NT2/D1 (cell line): ENCODE results near the gene MCUR1.

Source experiments
- SUZ12 ChIP-seq: IDR thresholded peaks from 2 replicates; pipeline ENCODE4 v1.6.1; 2011; ENCODE audit not compliant: insufficient read length, insufficient read depth; ENCODE audit errors: extremely low read depth
- YY1 ChIP-seq: IDR thresholded peaks from 2 replicates; pipeline ENCODE4 v1.6.1; 2011; ENCODE audit not compliant: insufficient read length, insufficient read depth
- ZNF274 ChIP-seq: IDR thresholded peaks from 2 replicates; pipeline ENCODE4 v1.6.1; 2011; ENCODE audit warnings: mild to moderate bottlenecking, low read depth, low read length

DNA sequence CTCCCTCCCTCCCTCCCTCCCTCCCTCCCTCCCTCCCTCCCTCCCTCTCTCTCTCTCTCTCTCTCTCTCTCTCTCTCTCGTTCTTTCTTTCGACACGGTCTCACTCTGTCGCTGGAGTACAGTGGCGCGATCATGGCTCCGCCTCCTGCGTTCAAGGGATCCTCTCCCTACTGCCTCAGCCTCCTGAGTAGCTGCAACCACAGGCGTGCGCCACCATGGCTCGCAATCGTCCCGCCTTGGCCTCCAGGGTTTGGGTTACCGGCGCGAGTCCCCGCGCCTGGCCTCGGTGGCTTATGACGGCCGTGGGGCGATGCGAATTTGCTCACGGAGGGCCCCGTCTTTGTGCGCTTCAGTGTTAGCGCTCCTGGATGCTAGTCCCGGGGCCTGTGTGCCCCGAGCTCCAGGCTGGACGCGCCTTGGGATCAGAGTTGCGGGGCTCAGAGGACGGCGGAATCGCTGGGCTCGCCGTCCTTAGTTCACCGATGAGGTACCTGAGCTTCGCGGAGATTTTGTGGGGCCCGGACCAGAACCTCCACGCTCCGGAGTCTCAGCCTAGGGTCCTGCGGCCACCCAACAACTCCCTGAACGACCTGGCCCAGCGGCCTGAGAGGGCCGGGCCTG, 45.2 kb downstream of the MCUR1 start:
- TF ChIP-seq ZNF274: no peak
- TF ChIP-seq SUZ12: no peak
- TF ChIP-seq YY1: no peak
